HepG2 (cell line): ENCODE results near the gene EHD1. TPM values are rescaled to one million over a fixed set of nuclear protein-coding genes. Genes with fewer than 3 reads are reported as not detected.

Source experiments
- ARNTL ChIP-seq: sonication (generic); formaldehyde crosslinking; IDR thresholded peaks from 2 replicates; pipeline ENCODE4 v1.4.0; 2020; ENCODE audit warnings: mild to moderate bottlenecking, missing genetic modification reagents
- ATM ChIP-seq: fragments of 450-650 bp; IDR thresholded peaks from 2 replicates; pipeline ENCODE4 v1.7.1; 2017; ENCODE audit warnings: mild to moderate bottlenecking, borderline replicate concordance
- BRD4 ChIP-seq: sonication (generic); formaldehyde crosslinking; IDR thresholded peaks from 2 replicates; pipeline ENCODE4 v1.4.0; 2020; ENCODE audit warnings: missing genetic modification reagents
- CBFB ChIP-seq: sonication (generic); formaldehyde crosslinking; IDR thresholded peaks from 2 replicates; pipeline ENCODE4 v1.4.0; 2020; ENCODE audit warnings: missing genetic modification reagents
- EEA1 ChIP-seq: sonication (generic); formaldehyde crosslinking; IDR thresholded peaks from 2 replicates; pipeline ENCODE4 v1.5.1; 2020; ENCODE audit warnings: mild to moderate bottlenecking, missing genetic modification reagents, borderline replicate concordance
- FLYWCH1 ChIP-seq: sonication (generic); formaldehyde crosslinking; IDR thresholded peaks from 2 replicates; pipeline ENCODE4 v1.8.1; 2023; ENCODE audit warnings: mild to moderate bottlenecking, missing genetic modification reagents
- HNRNPUL1 ChIP-seq: fragments of 200-400 bp; formaldehyde crosslinking; IDR thresholded peaks from 2 replicates; pipeline ENCODE4 v1.6.1; 2017; ENCODE audit warnings: low read depth, mild to moderate bottlenecking, low read length, moderate library complexity
- HOXA9 ChIP-seq: sonication (generic); formaldehyde crosslinking; IDR thresholded peaks from 2 replicates; pipeline ENCODE4 v1.8.1; 2022; ENCODE audit warnings: missing genetic modification reagents, mild to moderate bottlenecking, moderate library complexity, borderline replicate concordance
- IKZF1 ChIP-seq: fragments of 450-650 bp; IDR thresholded peaks from 2 replicates; pipeline ENCODE4 v1.7.1; 2016
- PRDM4 ChIP-seq: sonication (generic); formaldehyde crosslinking; IDR thresholded peaks from 2 replicates; pipeline ENCODE4 v1.9.0; 2021; ENCODE audit warnings: missing genetic modification reagents, borderline replicate concordance
- RORA ChIP-seq: sonication (generic); formaldehyde crosslinking; IDR thresholded peaks from 2 replicates; pipeline ENCODE4 v1.5.0; 2020; ENCODE audit warnings: mild to moderate bottlenecking, missing genetic modification reagents, moderate library complexity
- SMAD9 ChIP-seq: sonication (generic); formaldehyde crosslinking; IDR thresholded peaks from 2 replicates; pipeline ENCODE4 v1.5.1; 2020; ENCODE audit warnings: mild to moderate bottlenecking, missing genetic modification reagents
- TFE3 ChIP-seq: IDR thresholded peaks from 2 replicates; pipeline ENCODE4 v1.6.1; 2016
- TIGD3 ChIP-seq: sonication (generic); formaldehyde crosslinking; IDR thresholded peaks from 2 replicates; pipeline ENCODE4 v1.5.1; 2020; ENCODE audit warnings: mild to moderate bottlenecking, missing genetic modification reagents, borderline replicate concordance
- ZBTB14 ChIP-seq: sonication (generic); formaldehyde crosslinking; IDR thresholded peaks from 2 replicates; pipeline ENCODE4 v1.4.0; 2020; ENCODE audit warnings: missing genetic modification reagents
- ZNF12 ChIP-seq: sonication (generic); formaldehyde crosslinking; IDR thresholded peaks from 2 replicates; pipeline ENCODE4 v1.5.0; 2020; ENCODE audit warnings: missing genetic modification reagents
- ZNF17 ChIP-seq: sonication (generic); formaldehyde crosslinking; IDR thresholded peaks from 2 replicates; pipeline ENCODE4 v1.5.0; 2020; ENCODE audit warnings: mild to moderate bottlenecking, missing genetic modification reagents
- ZNF460 ChIP-seq: sonication (generic); formaldehyde crosslinking; IDR thresholded peaks from 2 replicates; pipeline ENCODE4 v1.5.1; 2020; ENCODE audit warnings: missing genetic modification reagents, mild to moderate bottlenecking, borderline replicate concordance
- ZNF639 ChIP-seq: conservative IDR thresholded peaks from 2 replicates; pipeline ENCODE4 v1.6.1; 2018; ENCODE audit warnings: missing genetic modification reagents
- ZNF773 ChIP-seq: sonication (generic); formaldehyde crosslinking; IDR thresholded peaks from 2 replicates; pipeline ENCODE4 v1.4.0; 2020; ENCODE audit warnings: missing genetic modification reagents, borderline replicate concordance
- ZNF775 ChIP-seq: sonication (generic); formaldehyde crosslinking; IDR thresholded peaks from 2 replicates; pipeline ENCODE4 v1.4.0; 2020; ENCODE audit warnings: missing genetic modification reagents, mild to moderate bottlenecking, moderate library complexity, borderline replicate concordance
- ZNF891 ChIP-seq: sonication (generic); formaldehyde crosslinking; IDR thresholded peaks from 2 replicates; pipeline ENCODE4 v1.5.0; 2020; ENCODE audit warnings: mild to moderate bottlenecking, missing genetic modification reagents
- polyA plus RNA-seq, 8 experiments: library from polyadenylated mRNA; depleted of rRNA in 3 of 8; stranded (reverse) in 7 of 8; unstranded in 1 of 8; fragments of >200 nt; fragmentation: Illumina TruSeq in 4 of 8; extraction: Trizol in 4 of 8; gene quantifications; 2 replicates each; pipeline versions ENCODE4 v1.2.1 to v1.2.3, GENCODE V29; 2011 to 2016; ENCODE audit warnings: low read depth in 4 of 8, missing spikeins in 1 of 8, mixed read lengths in 1 of 8; ENCODE audit not compliant: insufficient read depth in 1 of 8
- total RNA-seq, 5 experiments: library from RNA; depleted of rRNA; stranded (reverse); fragments of >200 nt; fragmentation: Illumina TruSeq; extraction: Trizol; gene quantifications; 2 replicates each; pipeline ENCODE4 v1.2.3, GENCODE V29; 2016; ENCODE audit warnings: low read depth in 1 of 5

EHD1 gene
- total and polyA plus RNA-seq, 2 of the 13 experiments (the other 11 are each of a cell fraction or from before 2014, with no cell fraction given) = 23.6 to 26.6 TPM

GRCh38 chr11:64885367-64886286 is 7.2 kb upstream of the EHD1 start (continued):
- no peak for TF ChIP-seq HNRNPUL1
- no peak for TF ChIP-seq HOXA9
- TF ChIP-seq TFE3 = peak; percentile 28; the same call in 1 of the 2 replicates
- TF ChIP-seq FLYWCH1 (CRISPR knock-in tag) = no peak
- 0 out of 2 replicates have a peak, but pooled peaks have one; percentile 15 for TF ChIP-seq ZNF12 (CRISPR knock-in tag)
- TF ChIP-seq ZNF17 (CRISPR knock-in tag) = no peak
- 0 out of 2 replicates have a peak, but pooled peaks have one; percentile 23 for TF ChIP-seq ZNF639 (CRISPR knock-in tag)
- no peak for TF ChIP-seq CBFB
- no peak for TF ChIP-seq EEA1
- TF ChIP-seq ZBTB14 (CRISPR knock-in tag) = no peak
- TF ChIP-seq PRDM4 (CRISPR knock-in tag) = no peak
- no peak for TF ChIP-seq TIGD3 (CRISPR knock-in tag)
- TF ChIP-seq ARNTL (CRISPR knock-in tag) = 0 out of 2 replicates have a peak, but pooled peaks have one; percentile 17
- no peak for TF ChIP-seq ZNF775
- TF ChIP-seq BRD4 (CRISPR knock-in tag) = no peak
- TF ChIP-seq SMAD9 (CRISPR knock-in tag) = no peak
- no peak for TF ChIP-seq ZNF891 (CRISPR knock-in tag)
- TF ChIP-seq ZNF460 (CRISPR knock-in tag) = no peak
- no peak for TF ChIP-seq IKZF1
- no peak for TF ChIP-seq ATM
- no peak for TF ChIP-seq ZNF773 (CRISPR knock-in tag)
- no peak for TF ChIP-seq RORA
